ENCODE results near the gene PBX3. TPM values are rescaled to one million over a fixed set of nuclear protein-coding genes. Genes with fewer than 3 reads are reported as not detected.

The PBX3 gene
- total RNA-seq, 2 donors from 2014 or later = 21.4 to 40.2 TPM

GRCh38 chr9:125854553-125855275 is 107.5 kb downstream of the PBX3 start:
- H3K27me3 Mint-ChIP-seq = no peaks in the 10 kb centered on the region
- ATAC-seq (no peak), DNase-seq (ENCODE audit: low spot score) (no peak)
- peaks cover 2 to 5% of the 10 kb centered on the region in 2 donors for H3K4me1 Mint-ChIP-seq (ENCODE audit: low read depth in 2 of 2)
- no peaks in the 10 kb centered on the region for H3K9me3 Mint-ChIP-seq
- no peak overlapping the region for H3K4me3 Mint-ChIP-seq
- H3K36me3 Mint-ChIP-seq = no peaks in the 10 kb centered on the region
- no peak overlapping the region for H3K27ac Mint-ChIP-seq

GRCh38 chr9:125856331-125856730 is 109.2 kb downstream of the PBX3 start:
- H3K4me3 Mint-ChIP-seq = no peak overlapping the region
- no peaks in the 10 kb centered on the region for H3K9me3 Mint-ChIP-seq
- DNase-seq (ENCODE audit: low spot score) = no peak
- peaks cover 5% of the 10 kb centered on the region in 2 donors for H3K4me1 Mint-ChIP-seq (ENCODE audit: low read depth in 2 of 2)
- no peaks in the 10 kb centered on the region for H3K36me3 Mint-ChIP-seq
- H3K27ac Mint-ChIP-seq = no peak overlapping the region
- no peaks in the 10 kb centered on the region for H3K27me3 Mint-ChIP-seq
- ATAC-seq = no peak

- H3K9me3 Mint-ChIP-seq = no peaks in the 10 kb centered on the region
These were observed 114.4 kb downstream of the PBX3 start for GRCh38 chr9:125861405-125862058.

GRCh38 chr9:125863923-125864322 is 116.8 kb downstream of the PBX3 start:
- ATAC-seq (no peak), DNase-seq (ENCODE audit: low spot score) (no peak)
- H3K4me1 Mint-ChIP-seq (ENCODE audit: low read depth in 2 of 2) = peaks cover 5% of the 10 kb centered on the region in 2 donors
- no peaks in the 10 kb centered on the region for H3K36me3 Mint-ChIP-seq
- no peaks in the 10 kb centered on the region for H3K9me3 Mint-ChIP-seq
- no peak overlapping the region for H3K4me3 Mint-ChIP-seq
- H3K27me3 Mint-ChIP-seq = no peaks in the 10 kb centered on the region
- H3K27ac Mint-ChIP-seq = no peak overlapping the region

More at GRCh38 chr9:125861405-125862058, 114.4 kb downstream of the PBX3 start:
- Mint-ChIP-seq H3K36me3 (no peaks in the 10 kb centered on the region), H3K27ac (peak overlapping the region in 1 of 2 donors; percentile 7), H3K27me3 (no peaks in the 10 kb centered on the region), H3K4me1 (ENCODE audit: low read depth in 2 of 2) (peaks cover 0 to 5% of the 10 kb centered on the region in 2 donors), H3K4me3 (no peak overlapping the region)
- ATAC-seq (no peak), DNase-seq (ENCODE audit: low spot score) (no peak)

- Mint-ChIP-seq H3K4me1 (ENCODE audit: low read depth in 2 of 2) (peaks cover 0 to 6% of the 10 kb centered on the region in 2 donors), H3K27me3 (no peaks in the 10 kb centered on the region), H3K4me3 (no peak overlapping the region), H3K36me3 (no peaks in the 10 kb centered on the region), H3K9me3 (no peaks in the 10 kb centered on the region), H3K27ac (no peak overlapping the region)
- ATAC-seq (no peak), DNase-seq (ENCODE audit: low spot score) (no peak)
These were observed 120.7 kb downstream of the PBX3 start for GRCh38 chr9:125867751-125868415.

- Mint-ChIP-seq H3K27me3 (no peaks in the 10 kb centered on the region), H3K27ac (no peak overlapping the region), H3K36me3 (no peaks in the 10 kb centered on the region), H3K9me3 (no peaks in the 10 kb centered on the region), H3K4me1 (ENCODE audit: low read depth in 2 of 2) (peaks cover 0 to 3% of the 10 kb centered on the region in 2 donors), H3K4me3 (no peak overlapping the region)
- DNase-seq (ENCODE audit: low spot score) (no peak), ATAC-seq (no peak)
These were observed 131.0 kb downstream of the PBX3 start for GRCh38 chr9:125878164-125878631.

- H3K4me3 Mint-ChIP-seq = no peak overlapping the region
- no peak overlapping the region for H3K27ac Mint-ChIP-seq
- no peak for DNase-seq (ENCODE audit: low spot score)
- no peaks in the 10 kb centered on the region for H3K27me3 Mint-ChIP-seq
- H3K9me3 Mint-ChIP-seq = no peaks in the 10 kb centered on the region
- peaks cover 0 to 3% of the 10 kb centered on the region in 2 donors for H3K4me1 Mint-ChIP-seq (ENCODE audit: low read depth in 2 of 2)
- H3K36me3 Mint-ChIP-seq = no peaks in the 10 kb centered on the region
- no peak for ATAC-seq
These were observed 133.9 kb downstream of the PBX3 start for GRCh38 chr9:125881042-125881441.

GRCh38 chr9:125883565-125884217 is 136.5 kb downstream of the PBX3 start:
- H3K36me3 Mint-ChIP-seq = no peaks in the 10 kb centered on the region
- DNase-seq (ENCODE audit: low spot score) (no peak), ATAC-seq (no peak)
- H3K9me3 Mint-ChIP-seq = no peaks in the 10 kb centered on the region
- H3K27ac Mint-ChIP-seq = no peak overlapping the region
- H3K4me3 Mint-ChIP-seq = no peak overlapping the region
- peaks cover under 1 to 5% of the 10 kb centered on the region in 2 donors for H3K4me1 Mint-ChIP-seq (ENCODE audit: low read depth in 2 of 2)
- peaks cover 5 to 11% of the 10 kb centered on the region in 2 donors for H3K27me3 Mint-ChIP-seq

GRCh38 chr9:125884218-125884595 is 137.0 kb downstream of the PBX3 start:
- ATAC-seq (no peak), DNase-seq (ENCODE audit: low spot score) (no peak)
- H3K9me3 Mint-ChIP-seq = no peaks in the 10 kb centered on the region
- peaks cover 7 to 11% of the 10 kb centered on the region in 2 donors for H3K27me3 Mint-ChIP-seq
- H3K4me1 Mint-ChIP-seq (ENCODE audit: low read depth in 2 of 2) = peaks cover 6 to 7% of the 10 kb centered on the region in 2 donors
- no peak overlapping the region for H3K27ac Mint-ChIP-seq
- H3K4me3 Mint-ChIP-seq = no peak overlapping the region
- no peaks in the 10 kb centered on the region for H3K36me3 Mint-ChIP-seq

GRCh38 chr9:125885405-125886034 is 138.3 kb downstream of the PBX3 start:
- no peak for DNase-seq (ENCODE audit: low spot score)
- no peaks in the 10 kb centered on the region for H3K36me3 Mint-ChIP-seq
- no peaks in the 10 kb centered on the region for H3K9me3 Mint-ChIP-seq
- no peak for ATAC-seq
- no peak overlapping the region for H3K27ac Mint-ChIP-seq
- H3K4me3 Mint-ChIP-seq = no peak overlapping the region
- peaks cover 10 to 11% of the 10 kb centered on the region in 2 donors for H3K4me1 Mint-ChIP-seq (ENCODE audit: low read depth in 2 of 2)
- H3K27me3 Mint-ChIP-seq = peaks cover 10 to 11% of the 10 kb centered on the region in 2 donors

- H3K36me3 Mint-ChIP-seq = no peaks in the 10 kb centered on the region
- peaks cover 10 to 11% of the 10 kb centered on the region in 2 donors for H3K27me3 Mint-ChIP-seq
- no peak overlapping the region for H3K27ac Mint-ChIP-seq
- DNase-seq (ENCODE audit: low spot score) = no peak
- no peak for ATAC-seq
- no peak overlapping the region for H3K4me3 Mint-ChIP-seq
- peaks cover 8 to 10% of the 10 kb centered on the region in 2 donors for H3K4me1 Mint-ChIP-seq (ENCODE audit: low read depth in 2 of 2)
- H3K9me3 Mint-ChIP-seq = no peaks in the 10 kb centered on the region
These were observed 139.2 kb downstream of the PBX3 start for GRCh38 chr9:125886365-125886764.

GRCh38 chr9:125887172-125887571 is 140.0 kb downstream of the PBX3 start:
- peaks cover 8 to 10% of the 10 kb centered on the region in 2 donors for H3K4me1 Mint-ChIP-seq (ENCODE audit: low read depth in 2 of 2)
- no peaks in the 10 kb centered on the region for H3K9me3 Mint-ChIP-seq
- H3K27me3 Mint-ChIP-seq = peaks cover 10 to 11% of the 10 kb centered on the region in 2 donors
- H3K4me3 Mint-ChIP-seq = no peak overlapping the region
- no peak for DNase-seq (ENCODE audit: low spot score)
- no peak for ATAC-seq
- H3K27ac Mint-ChIP-seq = no peak overlapping the region
- H3K36me3 Mint-ChIP-seq = no peaks in the 10 kb centered on the region

GRCh38 chr9:125888211-125888610 is 141.0 kb downstream of the PBX3 start:
- H3K4me1 Mint-ChIP-seq (ENCODE audit: low read depth in 2 of 2) = peaks cover 8 to 10% of the 10 kb centered on the region in 2 donors
- no peaks in the 10 kb centered on the region for H3K36me3 Mint-ChIP-seq
- ATAC-seq = no peak
- no peaks in the 10 kb centered on the region for H3K9me3 Mint-ChIP-seq
- peaks cover 10 to 11% of the 10 kb centered on the region in 2 donors for H3K27me3 Mint-ChIP-seq
- no peak overlapping the region for H3K27ac Mint-ChIP-seq
- no peak overlapping the region for H3K4me3 Mint-ChIP-seq
- DNase-seq (ENCODE audit: low spot score) = no peak

Measured in natural killer cell treated with Interleukin-12 subunit alpha and Interleukin-12 subunit beta and Interleukin-15 and Interleukin-18, amount 100 ng/mL, for 72 hours (primary cell).